Astrocyte (in vitro differentiated cells and primary cell): ENCODE results near the gene POC1B. TPM values are rescaled to one million over a fixed set of nuclear protein-coding genes. Genes with fewer than 3 reads are reported as not detected.

ENCODE experiments used
- DNase-seq: peaks from one replicate; pipeline ENCODE4 v3.0.0-alpha.2; 2010; ENCODE audit warnings: low read depth
- FAIRE-seq: peaks from 2 replicates; lab custom pipeline; 2011; peaks lifted over from hg19 to GRCh38; lab: Jason Lieb, UNC
- H2AFZ ChIP-seq: 2 replicates; pipeline ENCODE4 v1.6.0; 2012; ENCODE audit warnings: low read depth, low read length, inconsistent platforms
- H3K27ac ChIP-seq: 2 replicates; pipeline ENCODE4 v1.5.1; 2011; ENCODE audit warnings: low read depth, low read length, inconsistent platforms
- H3K27me3 ChIP-seq: 2 replicates; pipeline ENCODE4 v1.6.0; 2011; ENCODE audit warnings: low read length, inconsistent platforms; ENCODE audit not compliant: insufficient read depth
- H3K36me3 ChIP-seq: 2 replicates; pipeline ENCODE4 v1.5.1; 2011; ENCODE audit warnings: low read length, inconsistent platforms; ENCODE audit not compliant: insufficient read depth
- H3K4me1 ChIP-seq: 2 replicates; pipeline ENCODE4 v1.5.1; 2011; ENCODE audit warnings: low read length, inconsistent platforms; ENCODE audit not compliant: insufficient read depth
- H3K4me2 ChIP-seq: 2 replicates; pipeline ENCODE4 v1.6.0; 2012; ENCODE audit warnings: low read length, inconsistent platforms
- H3K4me3 ChIP-seq: 2 replicates; pipeline ENCODE4 v1.5.1; 2011; ENCODE audit warnings: low read depth, mild to moderate bottlenecking, low read length, inconsistent platforms; ENCODE audit not compliant: insufficient read depth
- H3K79me2 ChIP-seq: 2 replicates; pipeline ENCODE4 v1.6.0; 2012; ENCODE audit warnings: mild to moderate bottlenecking, low read length, inconsistent platforms; ENCODE audit not compliant: insufficient read depth
- H3K9ac ChIP-seq: 2 replicates; pipeline ENCODE4 v1.6.0; 2012; ENCODE audit warnings: mild to moderate bottlenecking, low read length, inconsistent platforms
- H3K9me3 ChIP-seq: 2 replicates; pipeline ENCODE4 v1.5.1; 2012; ENCODE audit warnings: low read depth, mild to moderate bottlenecking, low read length, inconsistent platforms; ENCODE audit not compliant: insufficient read depth
- H4K20me1 ChIP-seq: 2 replicates; pipeline ENCODE4 v1.6.0; 2012; ENCODE audit warnings: low read length, inconsistent platforms; ENCODE audit not compliant: insufficient read depth
- H3K27ac Mint-ChIP-seq: one replicate; pipeline ENCODE4 v1.8.0; 2021; ENCODE audit warnings: mild to moderate bottlenecking, mixed read lengths; ENCODE audit not compliant: unreplicated experiment
- H3K27me3 Mint-ChIP-seq: one replicate; pipeline ENCODE4 v1.8.0; 2021; ENCODE audit warnings: low read depth, mixed read lengths; ENCODE audit not compliant: unreplicated experiment
- H3K36me3 Mint-ChIP-seq: one replicate; pipeline ENCODE4 v1.8.0; 2021; ENCODE audit warnings: low read depth, mixed read lengths; ENCODE audit not compliant: unreplicated experiment
- H3K4me1 Mint-ChIP-seq: one replicate; pipeline ENCODE4 v1.8.0; 2021; ENCODE audit warnings: low read depth, mixed read lengths; ENCODE audit not compliant: unreplicated experiment
- H3K4me3 Mint-ChIP-seq: one replicate; pipeline ENCODE4 v1.8.0; 2021; ENCODE audit warnings: mild to moderate bottlenecking, moderate library complexity, mixed read lengths; ENCODE audit not compliant: unreplicated experiment
- H3K9me3 Mint-ChIP-seq: one replicate; pipeline ENCODE4 v1.8.0; 2021; ENCODE audit warnings: mild to moderate bottlenecking, mixed read lengths; ENCODE audit not compliant: unreplicated experiment
- CTCF ChIP-seq: IDR thresholded peaks from 2 replicates; pipeline ENCODE4 v1.5.1; 2011; ENCODE audit warnings: low read depth, mild to moderate bottlenecking, inconsistent platforms, low read length, moderate library complexity; ENCODE audit not compliant: insufficient read depth
- EZH2 ChIP-seq: IDR thresholded peaks from 2 replicates; pipeline ENCODE4 v1.6.1; 2012; ENCODE audit warnings: mild to moderate bottlenecking, low read length, inconsistent platforms; ENCODE audit not compliant: insufficient read depth
- total RNA-seq: library from RNA; stranded (reverse); gene quantifications from 2 replicates; pipeline ENCODE4 v1.2.1, GENCODE V29; 2021

The POC1B gene
- total RNA-seq, 1 donor from 2014 or later = 10.6 TPM

DNA sequence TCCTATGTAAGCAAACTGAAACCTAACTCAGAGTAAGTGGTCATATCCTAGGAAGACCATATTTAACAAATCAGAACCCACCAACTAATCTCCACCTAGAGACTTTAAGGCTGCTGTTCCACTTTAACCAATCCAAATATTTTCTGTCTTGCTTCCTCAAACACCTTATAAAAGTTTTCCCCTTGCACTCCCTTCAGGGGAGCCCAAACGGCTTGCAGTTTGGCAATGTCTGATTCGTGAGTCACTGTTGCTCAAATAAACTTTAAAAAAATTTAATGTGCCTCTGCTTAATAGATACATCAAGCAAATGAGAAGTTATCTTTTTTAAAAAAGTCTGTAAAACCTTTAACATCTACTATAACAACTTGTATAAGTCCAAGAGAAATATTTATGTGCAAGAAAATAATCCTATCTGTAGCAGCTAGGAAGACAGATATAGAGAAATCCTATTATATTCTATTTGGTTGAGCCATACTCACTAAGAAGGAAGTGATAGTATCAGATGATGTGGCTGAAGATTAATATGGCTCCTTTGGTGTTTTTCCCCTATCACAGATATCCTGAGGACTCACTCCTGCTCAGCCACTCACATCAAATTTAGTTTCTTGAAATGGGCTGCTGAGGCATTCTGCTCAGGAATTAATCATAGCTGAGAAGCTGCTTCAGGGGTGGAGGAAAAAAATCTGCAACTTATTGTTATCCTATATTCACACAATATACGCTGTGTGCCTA, 108.4 kb downstream of the POC1B start:
- H3K4me1 Mint-ChIP-seq = peaks cover 10% of the 10 kb centered on the region
- Histone ChIP-seq H3K36me3 (no peaks in the 10 kb centered on the region), H3K79me2 (no peaks in the 10 kb centered on the region), H3K27ac (no peak overlapping the region), H3K9me3 (no peaks in the 10 kb centered on the region), H3K27me3 (no peaks in the 10 kb centered on the region), H3K4me1 (peaks cover 3% of the 10 kb centered on the region), H2AFZ (no peak overlapping the region), H3K9ac (no peak overlapping the region), H4K20me1 (no peaks in the 10 kb centered on the region), H3K4me2 (no peak overlapping the region), H3K4me3 (no peak overlapping the region)
- no peaks in the 10 kb centered on the region for H3K36me3 Mint-ChIP-seq
- peak; percentile 39 for DNase-seq
- H3K27me3 Mint-ChIP-seq = no peaks in the 10 kb centered on the region
- TF ChIP-seq EZH2 = no peak
- TF ChIP-seq CTCF = no peak
- H3K9me3 Mint-ChIP-seq = no peaks in the 10 kb centered on the region
- H3K27ac Mint-ChIP-seq = no peak overlapping the region
- FAIRE-seq = no peak
- no peak overlapping the region for H3K4me3 Mint-ChIP-seq

GRCh38 chr12:89416049-89416792, 109.6 kb downstream of the POC1B start:
- Histone ChIP-seq H3K4me1 (peaks cover 3% of the 10 kb centered on the region), H3K27ac (no peak overlapping the region), H3K9ac (no peak overlapping the region), H3K4me2 (no peak overlapping the region), H3K4me3 (no peak overlapping the region), H3K27me3 (no peaks in the 10 kb centered on the region), H3K9me3 (no peaks in the 10 kb centered on the region), H4K20me1 (no peaks in the 10 kb centered on the region), H3K79me2 (no peaks in the 10 kb centered on the region), H3K36me3 (no peaks in the 10 kb centered on the region), H2AFZ (no peak overlapping the region)
- Mint-ChIP-seq H3K36me3 (no peaks in the 10 kb centered on the region), H3K4me1 (peaks cover 10% of the 10 kb centered on the region), H3K27me3 (no peaks in the 10 kb centered on the region), H3K27ac (peak overlapping the region; percentile 2), H3K9me3 (no peaks in the 10 kb centered on the region), H3K4me3 (no peak overlapping the region)
- no peak for DNase-seq
- FAIRE-seq = no peak
- TF ChIP-seq EZH2 = no peak
- no peak for TF ChIP-seq CTCF
